NCI-H526 treated with DMSO at 0.1 percent for 48 hours (cell line): ENCODE data around the gene BORCS8.
A peak's percentile ranks its signal among the peaks of the same experiment; 100 is the strongest.
"Not testable (repeated sequence)": the region's sequence is repeated elsewhere in the genome, so short reads cannot be mapped to it uniquely, and the experiment has no call there.

Source experiments
- DNase-seq: peaks from one replicate; lab custom pipeline; 2025; lab: John Stamatoyannopoulos, UW

Gene BORCS8

GRCh38 chr19:19179548-19180441 lies 12.2 kb downstream of the BORCS8 start:
- no peak for DNase-seq

GRCh38 chr19:19176950-19177349 lies 15.0 kb downstream of the BORCS8 start:
- no peak for DNase-seq

DNA sequence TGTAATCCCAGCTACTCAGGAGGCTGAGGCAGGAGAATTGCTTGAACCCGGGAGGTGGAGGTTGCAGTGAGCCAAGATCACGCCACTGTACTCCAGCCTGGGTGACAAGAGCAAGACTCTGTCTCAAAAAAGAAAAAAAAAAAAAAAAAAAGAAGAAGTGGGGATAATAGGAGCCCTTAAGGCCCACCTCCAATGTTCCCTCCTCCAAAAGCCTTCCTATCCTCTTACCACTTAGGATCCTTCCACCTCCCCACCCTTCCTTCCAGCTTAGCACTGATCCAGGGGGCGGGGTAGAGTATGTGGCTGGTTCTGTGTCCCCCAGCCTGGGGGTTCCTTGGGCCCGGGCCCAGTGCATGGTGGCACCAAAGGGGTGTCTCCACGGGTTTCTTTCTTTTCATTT lies 18.7 kb downstream of the BORCS8 start:
- DNase-seq = not testable (repeated sequence)

- no peak for DNase-seq
These were observed 20.0 kb downstream of the BORCS8 start for GRCh38 chr19:19171821-19172532.

DNA sequence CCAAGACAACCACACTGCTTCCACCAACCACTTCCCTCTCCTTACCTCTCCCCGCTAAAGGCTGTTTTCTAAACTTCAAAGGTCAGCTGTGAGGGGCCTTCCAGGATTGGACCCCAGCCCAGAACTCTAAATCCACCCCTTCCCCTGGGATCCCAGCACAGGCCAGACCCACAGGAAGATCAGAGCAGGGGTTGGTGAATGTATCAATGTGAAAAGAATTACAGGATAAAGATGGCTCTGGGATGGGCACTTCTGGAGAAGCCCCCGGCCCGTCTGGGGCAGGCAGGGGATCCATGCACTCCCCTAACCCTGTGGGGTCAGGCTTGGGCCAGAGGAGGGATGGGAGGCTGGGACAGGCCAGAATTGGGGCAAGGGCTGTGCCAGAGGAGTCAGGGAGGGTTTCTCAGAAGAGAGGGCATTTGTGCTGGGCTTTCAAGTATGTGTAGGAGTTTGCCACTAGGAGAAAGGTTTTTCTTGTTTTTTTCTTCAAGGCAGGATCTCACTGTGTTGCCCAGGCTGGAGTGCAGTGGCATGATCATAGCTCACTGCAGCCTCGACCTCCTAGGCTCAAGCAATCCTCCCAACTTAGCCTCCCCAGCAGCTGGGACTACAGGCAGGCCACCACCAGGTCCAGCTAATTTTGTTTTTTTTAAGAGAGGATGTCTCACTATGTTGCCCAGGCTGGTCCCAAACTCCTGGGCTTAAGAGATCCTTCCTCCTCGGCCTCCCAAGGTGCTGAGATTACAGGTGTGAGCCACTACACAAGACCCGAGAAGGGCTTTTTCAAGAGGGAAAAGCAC lies 20.9 kb downstream of the BORCS8 start:
- DNase-seq = no peak

DNA sequence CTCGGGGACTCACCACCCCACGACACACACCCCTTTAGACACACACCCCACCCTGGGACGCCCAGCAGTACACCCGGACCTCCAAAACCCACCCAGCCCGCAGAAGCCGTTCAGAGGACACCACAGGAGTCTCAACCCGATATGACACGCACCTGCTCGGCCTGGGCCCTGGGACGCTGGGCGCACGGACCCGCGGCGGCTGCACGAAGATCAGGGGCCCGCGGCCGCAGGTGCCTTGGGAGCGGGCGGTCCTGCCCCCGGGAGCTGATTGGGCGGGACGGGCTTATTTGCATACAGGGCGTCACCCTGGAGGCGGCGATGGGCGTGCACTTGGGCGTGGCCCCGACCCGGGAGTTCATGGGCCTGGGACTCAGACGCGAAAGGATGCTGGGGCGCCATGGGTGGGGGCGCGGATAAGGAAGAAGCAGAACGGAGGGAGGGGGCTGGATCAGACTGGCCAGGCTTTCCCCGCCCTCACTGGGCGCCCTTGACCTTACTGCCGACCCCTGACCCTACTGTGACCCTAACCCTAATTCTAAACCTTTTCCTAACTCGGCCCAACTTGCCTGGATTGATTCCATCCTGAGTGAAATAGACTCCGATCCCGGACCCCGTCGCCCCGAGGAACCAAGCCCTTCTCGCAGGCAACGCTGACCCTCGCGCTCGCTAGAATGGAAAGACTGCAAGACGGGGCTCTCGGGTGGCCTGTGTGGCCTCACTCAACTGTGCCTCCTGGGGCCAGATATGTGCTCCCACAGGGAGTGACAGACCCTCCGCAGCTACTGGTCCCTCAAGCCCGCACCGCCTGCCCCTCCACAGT lies 21.7 kb downstream of the BORCS8 start, which contains the start of gene MEF2B:
Gene MEF2B, minus strand, starts transcription at position 211 of the 820 bp plus-strand sequence. CDS start 19,528 bp downstream, outside the sequence.
- peak; percentile 39 for DNase-seq

GRCh38 chr19:19169236-19170052 lies 22.5 kb downstream of the BORCS8 start:
- no peak for DNase-seq

GRCh38 chr19:19167612-19168011 lies 24.3 kb downstream of the BORCS8 start:
- no peak for DNase-seq

DNA sequence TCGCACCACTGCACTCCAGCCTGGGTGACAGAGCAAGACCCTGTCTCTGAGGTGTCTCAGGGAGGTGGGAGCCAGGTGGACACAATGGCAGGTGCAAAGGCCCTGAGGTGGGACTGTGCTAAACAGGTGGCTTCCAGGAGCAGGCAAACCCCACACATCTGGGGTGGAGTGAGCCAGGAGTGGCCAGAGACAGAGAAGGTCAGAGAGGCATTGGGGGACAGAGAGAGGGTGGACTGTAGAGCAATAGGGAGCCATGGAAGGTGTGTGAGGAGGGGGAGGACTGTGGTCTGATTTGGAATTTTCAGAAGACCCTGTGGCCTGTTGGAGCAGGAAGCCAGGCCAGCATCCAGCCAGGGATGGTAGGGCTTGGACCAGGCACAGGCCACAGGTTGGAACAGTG lies 26.6 kb downstream of the BORCS8 start:
- DNase-seq = no peak

GRCh38 chr19:19162495-19162894 lies 29.5 kb downstream of the BORCS8 start:
- no peak for DNase-seq

DNA sequence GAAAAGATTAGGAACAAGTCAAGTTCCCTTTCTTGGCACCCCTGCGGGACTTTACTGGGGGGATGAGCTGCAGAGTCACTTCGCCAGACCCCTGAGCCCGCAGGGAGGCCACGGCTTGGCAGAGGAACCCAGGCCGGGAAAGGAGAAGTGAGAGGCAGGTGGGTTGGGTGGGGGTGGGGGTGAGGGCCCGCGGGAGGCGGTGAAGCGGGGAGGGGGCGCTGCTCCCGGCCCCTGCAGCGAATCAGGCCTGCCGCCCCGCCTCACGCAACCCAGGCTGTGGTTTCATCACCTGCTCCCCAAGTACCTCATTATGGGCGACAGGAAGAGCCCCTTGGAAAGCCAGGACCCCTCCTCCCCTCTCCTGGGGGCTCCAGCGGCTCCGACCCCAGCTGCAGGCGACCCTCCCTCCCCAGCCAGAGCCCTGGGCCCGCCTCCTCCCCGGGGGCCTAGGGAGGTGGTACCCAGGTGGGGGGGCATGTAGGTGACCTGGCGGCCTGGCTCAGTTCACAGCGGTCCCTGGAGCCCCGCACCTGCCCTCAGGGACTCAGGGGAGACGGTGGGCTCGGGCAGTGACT lies 31.4 kb downstream of the BORCS8 start:
- no peak for DNase-seq

- no peak for DNase-seq
These were observed 32.4 kb downstream of the BORCS8 start for GRCh38 chr19:19159534-19159933.

DNA sequence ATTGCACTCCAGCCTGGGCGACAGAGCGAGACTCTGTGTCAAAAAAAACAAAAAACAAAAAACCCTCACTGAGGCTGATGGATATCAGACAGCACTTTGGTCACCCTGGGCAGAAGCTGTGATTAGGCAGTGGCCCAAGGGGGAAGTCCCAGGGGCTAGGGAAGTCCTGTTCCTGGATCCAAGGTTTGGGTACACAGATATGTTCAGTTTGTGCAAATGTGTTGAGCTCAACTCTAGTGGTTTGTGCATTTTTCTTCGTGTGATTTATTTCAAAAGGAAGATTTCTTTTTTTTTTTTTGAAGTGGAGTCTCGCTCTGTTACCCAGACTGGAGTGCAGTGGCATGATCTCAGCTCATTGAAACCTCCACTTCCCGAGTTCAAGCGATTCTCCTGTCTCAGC lies 34.1 kb downstream of the BORCS8 start:
- DNase-seq = no peak

- DNase-seq = no peak
These were observed 36.3 kb downstream of the BORCS8 start for GRCh38 chr19:19155495-19156219.

GRCh38 chr19:19154768-19155494 lies 37.0 kb downstream of the BORCS8 start:
- no peak for DNase-seq

DNA sequence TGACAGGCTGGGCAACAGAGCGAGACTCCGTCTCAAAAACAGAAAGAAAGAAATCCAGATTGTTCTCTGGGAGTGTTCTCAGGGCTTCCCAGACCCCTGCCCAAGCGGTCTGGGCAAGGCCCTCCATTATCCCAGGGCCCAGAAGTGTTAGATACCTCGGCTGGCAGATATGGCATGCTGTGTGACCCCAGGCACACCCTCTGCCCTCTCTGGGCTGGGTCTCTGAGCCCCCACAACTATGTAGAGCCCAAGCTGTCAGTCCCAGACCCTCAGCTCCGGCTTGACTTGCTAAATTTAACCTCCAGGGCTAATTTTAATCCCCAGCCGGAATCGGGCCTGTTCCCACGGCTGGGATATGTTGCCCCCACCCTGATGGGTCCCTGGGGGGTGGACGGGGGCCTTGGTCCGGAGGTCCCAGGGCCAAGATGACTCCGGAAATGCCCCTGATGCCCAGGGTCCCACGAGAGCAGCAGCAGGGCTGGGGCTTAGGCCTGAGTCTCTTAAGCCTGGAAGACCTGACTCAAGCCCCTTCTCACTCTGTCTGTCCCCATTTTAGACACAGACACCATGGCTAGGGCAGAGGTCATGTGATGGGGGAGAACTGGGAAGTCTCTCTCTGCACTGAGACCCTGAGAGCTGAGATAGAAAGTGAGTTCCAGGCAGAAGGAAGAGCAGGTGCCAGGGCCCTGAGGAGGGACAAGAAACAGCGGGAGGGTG lies 39.1 kb downstream of the BORCS8 start:
- DNase-seq = no peak

GRCh38 chr19:19151418-19151817 lies 40.5 kb downstream of the BORCS8 start:
- DNase-seq = no peak

- no peak for DNase-seq
These were observed 42.5 kb downstream of the BORCS8 start for GRCh38 chr19:19149435-19149834.
